Measurements from ENCODE around the gene DNHD1. TPM values are rescaled to one million over a fixed set of nuclear protein-coding genes. Genes with fewer than 3 reads are reported as not detected.

The DNHD1 gene
- total and polyA plus RNA-seq, 9 of the 15 experiments (the other 6 are each of a cell fraction or from before 2014, with no cell fraction given), result 0.82 to 9.7 (median 3.8) TPM

DNA sequence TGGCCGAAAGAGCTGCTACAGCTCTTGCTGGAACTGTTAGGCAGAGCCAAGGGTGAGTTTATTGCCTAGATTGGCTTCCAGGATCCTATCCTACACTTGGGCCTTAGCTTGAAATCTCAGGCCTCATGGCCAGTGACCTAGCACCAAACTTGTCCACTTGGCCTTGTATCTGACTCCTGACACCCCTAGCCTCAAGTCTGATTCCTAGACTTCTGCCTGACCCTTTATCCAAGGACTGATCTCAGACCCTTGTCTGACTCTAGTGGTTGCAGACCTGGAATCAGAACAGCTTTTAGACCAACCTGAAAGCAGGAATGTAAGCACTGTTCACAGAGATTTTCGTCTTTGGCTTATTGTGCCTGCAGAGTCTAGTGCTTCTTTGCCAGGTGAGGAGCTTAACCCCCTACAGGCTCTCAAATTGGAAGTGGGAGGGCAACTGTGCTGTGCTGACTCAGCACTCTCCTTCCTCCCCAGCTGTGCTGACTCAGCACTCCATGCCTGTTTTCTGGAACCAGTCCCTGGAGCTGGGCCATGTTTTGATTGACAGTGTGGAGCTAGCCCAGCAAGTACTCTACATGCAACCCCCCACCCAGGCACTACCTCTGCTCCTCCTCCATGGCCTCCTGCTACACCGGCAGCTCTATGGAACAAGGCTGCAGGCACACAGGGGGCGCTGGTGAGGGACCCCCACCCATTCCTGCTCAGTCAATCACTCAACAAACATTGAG is 71.3 kb downstream of the DNHD1 start (continued):
- TF ChIP-seq SRSF9 (IDR thresholded peaks at IDR 0.05; ENCODE audit: borderline replicate concordance, low read depth, low read length) (no peak), RBM34 (IDR thresholded peaks at IDR 0.05; ENCODE audit: borderline replicate concordance, insufficient read depth, low read length) (no peak), SLC30A9 (CRISPR knock-in tag; IDR thresholded peaks at IDR 0.05) (no peak), FOXP1 (CRISPR knock-in tag; IDR thresholded peaks at IDR 0.05) (no peak), ESRRA (IDR thresholded peaks at IDR 0.05; ENCODE audit: borderline replicate concordance, low read depth) (no peak), ZFP1 (CRISPR knock-in tag; IDR thresholded peaks at IDR 0.05) (no peak), CSDE1 (IDR thresholded peaks at IDR 0.05) (no peak), JUND (IDR thresholded peaks at IDR 0.05; ENCODE audit: borderline replicate concordance, low read depth, low read length) (peak; percentile 89), JUND (tag; IDR thresholded peaks at IDR 0.05; ENCODE audit: borderline replicate concordance, low read depth, low read length) (peak; percentile 85; the same call in 2 of the 3 replicates), NFIC (IDR thresholded peaks at IDR 0.05) (peak; percentile 97), ZC3H11A (IDR thresholded peaks at IDR 0.05; ENCODE audit: low read depth, low read length) (no peak), DNMT1 (IDR thresholded peaks at IDR 0.05) (no peak), ZNF311 (CRISPR knock-in tag; IDR thresholded peaks at IDR 0.05) (no peak)
- TF ChIP-seq, protein P1, sequence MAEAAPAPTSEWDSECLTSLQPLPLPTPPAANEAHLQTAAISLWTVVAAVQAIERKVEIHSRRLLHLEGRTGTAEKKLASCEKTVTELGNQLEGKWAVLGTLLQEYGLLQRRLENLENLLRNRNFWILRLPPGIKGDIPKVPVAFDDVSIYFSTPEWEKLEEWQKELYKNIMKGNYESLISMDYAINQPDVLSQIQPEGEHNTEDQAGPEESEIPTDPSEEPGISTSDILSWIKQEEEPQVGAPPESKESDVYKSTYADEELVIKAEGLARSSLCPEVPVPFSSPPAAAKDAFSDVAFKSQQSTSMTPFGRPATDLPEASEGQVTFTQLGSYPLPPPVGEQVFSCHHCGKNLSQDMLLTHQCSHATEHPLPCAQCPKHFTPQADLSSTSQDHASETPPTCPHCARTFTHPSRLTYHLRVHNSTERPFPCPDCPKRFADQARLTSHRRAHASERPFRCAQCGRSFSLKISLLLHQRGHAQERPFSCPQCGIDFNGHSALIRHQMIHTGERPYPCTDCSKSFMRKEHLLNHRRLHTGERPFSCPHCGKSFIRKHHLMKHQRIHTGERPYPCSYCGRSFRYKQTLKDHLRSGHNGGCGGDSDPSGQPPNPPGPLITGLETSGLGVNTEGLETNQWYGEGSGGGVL (CRISPR knock-in tag; IDR thresholded peaks at IDR 0.05), result no peak
- TF ChIP-seq, protein P2, sequence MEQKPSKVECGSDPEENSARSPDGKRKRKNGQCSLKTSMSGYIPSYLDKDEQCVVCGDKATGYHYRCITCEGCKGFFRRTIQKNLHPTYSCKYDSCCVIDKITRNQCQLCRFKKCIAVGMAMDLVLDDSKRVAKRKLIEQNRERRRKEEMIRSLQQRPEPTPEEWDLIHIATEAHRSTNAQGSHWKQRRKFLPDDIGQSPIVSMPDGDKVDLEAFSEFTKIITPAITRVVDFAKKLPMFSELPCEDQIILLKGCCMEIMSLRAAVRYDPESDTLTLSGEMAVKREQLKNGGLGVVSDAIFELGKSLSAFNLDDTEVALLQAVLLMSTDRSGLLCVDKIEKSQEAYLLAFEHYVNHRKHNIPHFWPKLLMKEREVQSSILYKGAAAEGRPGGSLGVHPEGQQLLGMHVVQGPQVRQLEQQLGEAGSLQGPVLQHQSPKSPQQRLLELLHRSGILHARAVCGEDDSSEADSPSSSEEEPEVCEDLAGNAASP (IDR thresholded peaks at IDR 0.05), result no peak
- TF ChIP-seq, protein P3, sequence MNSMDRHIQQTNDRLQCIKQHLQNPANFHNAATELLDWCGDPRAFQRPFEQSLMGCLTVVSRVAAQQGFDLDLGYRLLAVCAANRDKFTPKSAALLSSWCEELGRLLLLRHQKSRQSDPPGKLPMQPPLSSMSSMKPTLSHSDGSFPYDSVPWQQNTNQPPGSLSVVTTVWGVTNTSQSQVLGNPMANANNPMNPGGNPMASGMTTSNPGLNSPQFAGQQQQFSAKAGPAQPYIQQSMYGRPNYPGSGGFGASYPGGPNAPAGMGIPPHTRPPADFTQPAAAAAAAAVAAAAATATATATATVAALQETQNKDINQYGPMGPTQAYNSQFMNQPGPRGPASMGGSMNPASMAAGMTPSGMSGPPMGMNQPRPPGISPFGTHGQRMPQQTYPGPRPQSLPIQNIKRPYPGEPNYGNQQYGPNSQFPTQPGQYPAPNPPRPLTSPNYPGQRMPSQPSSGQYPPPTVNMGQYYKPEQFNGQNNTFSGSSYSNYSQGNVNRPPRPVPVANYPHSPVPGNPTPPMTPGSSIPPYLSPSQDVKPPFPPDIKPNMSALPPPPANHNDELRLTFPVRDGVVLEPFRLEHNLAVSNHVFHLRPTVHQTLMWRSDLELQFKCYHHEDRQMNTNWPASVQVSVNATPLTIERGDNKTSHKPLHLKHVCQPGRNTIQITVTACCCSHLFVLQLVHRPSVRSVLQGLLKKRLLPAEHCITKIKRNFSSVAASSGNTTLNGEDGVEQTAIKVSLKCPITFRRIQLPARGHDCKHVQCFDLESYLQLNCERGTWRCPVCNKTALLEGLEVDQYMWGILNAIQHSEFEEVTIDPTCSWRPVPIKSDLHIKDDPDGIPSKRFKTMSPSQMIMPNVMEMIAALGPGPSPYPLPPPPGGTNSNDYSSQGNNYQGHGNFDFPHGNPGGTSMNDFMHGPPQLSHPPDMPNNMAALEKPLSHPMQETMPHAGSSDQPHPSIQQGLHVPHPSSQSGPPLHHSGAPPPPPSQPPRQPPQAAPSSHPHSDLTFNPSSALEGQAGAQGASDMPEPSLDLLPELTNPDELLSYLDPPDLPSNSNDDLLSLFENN (IDR thresholded peaks at IDR 0.05; ENCODE audit: low read depth in 2 of 2, low read length in 2 of 2), result no peak
- TF ChIP-seq, protein P4, sequence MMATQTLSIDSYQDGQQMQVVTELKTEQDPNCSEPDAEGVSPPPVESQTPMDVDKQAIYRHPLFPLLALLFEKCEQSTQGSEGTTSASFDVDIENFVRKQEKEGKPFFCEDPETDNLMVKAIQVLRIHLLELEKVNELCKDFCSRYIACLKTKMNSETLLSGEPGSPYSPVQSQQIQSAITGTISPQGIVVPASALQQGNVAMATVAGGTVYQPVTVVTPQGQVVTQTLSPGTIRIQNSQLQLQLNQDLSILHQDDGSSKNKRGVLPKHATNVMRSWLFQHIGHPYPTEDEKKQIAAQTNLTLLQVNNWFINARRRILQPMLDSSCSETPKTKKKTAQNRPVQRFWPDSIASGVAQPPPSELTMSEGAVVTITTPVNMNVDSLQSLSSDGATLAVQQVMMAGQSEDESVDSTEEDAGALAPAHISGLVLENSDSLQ (IDR thresholded peaks at IDR 0.05), result peak; percentile 98
- TF ChIP-seq, protein P5, sequence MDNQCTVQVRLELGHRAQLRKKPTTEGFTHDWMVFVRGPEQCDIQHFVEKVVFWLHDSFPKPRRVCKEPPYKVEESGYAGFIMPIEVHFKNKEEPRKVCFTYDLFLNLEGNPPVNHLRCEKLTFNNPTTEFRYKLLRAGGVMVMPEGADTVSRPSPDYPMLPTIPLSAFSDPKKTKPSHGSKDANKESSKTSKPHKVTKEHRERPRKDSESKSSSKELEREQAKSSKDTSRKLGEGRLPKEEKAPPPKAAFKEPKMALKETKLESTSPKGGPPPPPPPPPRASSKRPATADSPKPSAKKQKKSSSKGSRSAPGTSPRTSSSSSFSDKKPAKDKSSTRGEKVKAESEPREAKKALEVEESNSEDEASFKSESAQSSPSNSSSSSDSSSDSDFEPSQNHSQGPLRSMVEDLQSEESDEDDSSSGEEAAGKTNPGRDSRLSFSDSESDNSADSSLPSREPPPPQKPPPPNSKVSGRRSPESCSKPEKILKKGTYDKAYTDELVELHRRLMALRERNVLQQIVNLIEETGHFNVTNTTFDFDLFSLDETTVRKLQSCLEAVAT (IDR thresholded peaks at IDR 0.05), result no peak
